Ovary (tissue), 9 donors: ENCODE results near the gene NUDT9. TPM values are rescaled to one million over a fixed set of nuclear protein-coding genes. Genes with fewer than 3 reads are reported as not detected.
"Not testable (repeated sequence)": the region's sequence is repeated elsewhere in the genome, so short reads cannot be mapped to it uniquely, and the experiment has no call there.

Experiments used
- DNase-seq, 5 donors: peaks; one replicate each; pipeline ENCODE4 v3.0.0-alpha.2; 2019 to 2020
- H3K27ac ChIP-seq, 2 donors: fragments of 200-600 bp; one replicate each; pipeline versions ENCODE4 v1.5.1 to v1.8.0; 2019 to 2022
- H3K27me3 ChIP-seq: fragments of 200-600 bp; one replicate; pipeline ENCODE4 v1.8.0; 2022
- H3K36me3 ChIP-seq: fragments of 200-600 bp; sonication (generic); one replicate; pipeline ENCODE4 v1.5.1; 2019
- H3K4me1 ChIP-seq: one replicate; pipeline ENCODE4 v1.8.1; 2013; ENCODE audit warnings: mild to moderate bottlenecking, moderate library complexity; ENCODE audit not compliant: insufficient read depth
- H3K4me3 ChIP-seq: fragments of 200-600 bp; sonication (generic); one replicate; pipeline ENCODE4 v1.5.1; 2017
- H3K9me3 ChIP-seq, 2 donors: fragments of 200-600 bp in 1 of 2; sonication (generic) in 1 of 2; one replicate each; pipeline versions ENCODE4 v1.5.1 to v1.8.1; 2013 to 2019; ENCODE audit warnings: mild to moderate bottlenecking in 1 of 2, moderate library complexity in 1 of 2
- EP300 ChIP-seq: sonication (generic); formaldehyde crosslinking; IDR thresholded peaks from one replicate; pipeline ENCODE4 v1.6.1; 2017; ENCODE audit warnings: antibody characterized with exemption
- POLR2A ChIP-seq: fragments of 450-650 bp; IDR thresholded peaks from one replicate; pipeline ENCODE4 v1.6.1; 2017; ENCODE audit warnings: antibody characterized with exemption, mild to moderate bottlenecking, moderate library complexity
- WGBS, 3 donors: extraction: QIAGEN DNeasy Blood & Tissue Kit in 1 of 3; methylation state at CpG; one replicate each; pipeline versions ENCODE4 v1.1.5 to v1.1.7; 2013 to 2017; 5-methylcytosine and 5-hydroxymethylcytosine counted together
- intact Hi-C, 4 donors: fragments of 100-400 bp; cut with DNase I; formaldehyde crosslinking; loops; one replicate each; pipeline versions ENCODE4 v1.11.0 to v1.15.1; 2022 to 2023
- polyA plus RNA-seq, 2 donors: library from polyadenylated mRNA; stranded (reverse); fragments of 200-250 nt in 1 of 2; fragments of 350-450 nt in 1 of 2; fragmentation: Illumina TruSeq in 1 of 2; extraction: RNeasy Lipid Tissue Mini Kit (QIAGEN cat#74804) in 1 of 2; gene quantifications; one replicate each; pipeline ENCODE4 v1.2.3, GENCODE V29; 2013 to 2014
- total RNA-seq, 7 donors: library from RNA; depleted of rRNA in 2 of 7; stranded (reverse); fragments of >200 nt in 2 of 7; fragmentation: NEBNext Ultra II Directional in 3 of 7; extraction: Animal tissue kit (Norgen Biotek cat#: 25700) in 3 of 7; gene quantifications; one replicate each; pipeline versions ENCODE4 v1.1.0 to v1.2.4, GENCODE V29; 2016 to 2023
- TF ChIP-seq, protein P1 (sequence below), 3 donors: fragments of 450-650 bp in 2 of 3; fragments of 200-600 bp in 1 of 3; IDR thresholded peaks; one replicate each; pipeline versions ENCODE4 v1.5.1 to v1.8.0; 2016 to 2022; ENCODE audit warnings: antibody characterized with exemption in 3 of 3, mild to moderate bottlenecking in 1 of 3
- donor health status: DM: no; HTN: no; CAD: no; lungs with moderate emphysema.
- donor health status: DM: no; HTN: no; CAD: no.
- donor health status: Bipolar disorder and iron deficiency.
- donor health status: DM: yes; HTN: yes; CAD: no.
- donor health status: DM: no; HTN: no; CAD: no.
- donor health status: DM: yes; HTN: yes; CAD: no.

Gene NUDT9
- total and polyA plus RNA-seq, 9 donors, result 14.1 to 44.6 (median 30.0) TPM

- intact Hi-C loops, result no loop called here
- TF ChIP-seq, protein P1, sequence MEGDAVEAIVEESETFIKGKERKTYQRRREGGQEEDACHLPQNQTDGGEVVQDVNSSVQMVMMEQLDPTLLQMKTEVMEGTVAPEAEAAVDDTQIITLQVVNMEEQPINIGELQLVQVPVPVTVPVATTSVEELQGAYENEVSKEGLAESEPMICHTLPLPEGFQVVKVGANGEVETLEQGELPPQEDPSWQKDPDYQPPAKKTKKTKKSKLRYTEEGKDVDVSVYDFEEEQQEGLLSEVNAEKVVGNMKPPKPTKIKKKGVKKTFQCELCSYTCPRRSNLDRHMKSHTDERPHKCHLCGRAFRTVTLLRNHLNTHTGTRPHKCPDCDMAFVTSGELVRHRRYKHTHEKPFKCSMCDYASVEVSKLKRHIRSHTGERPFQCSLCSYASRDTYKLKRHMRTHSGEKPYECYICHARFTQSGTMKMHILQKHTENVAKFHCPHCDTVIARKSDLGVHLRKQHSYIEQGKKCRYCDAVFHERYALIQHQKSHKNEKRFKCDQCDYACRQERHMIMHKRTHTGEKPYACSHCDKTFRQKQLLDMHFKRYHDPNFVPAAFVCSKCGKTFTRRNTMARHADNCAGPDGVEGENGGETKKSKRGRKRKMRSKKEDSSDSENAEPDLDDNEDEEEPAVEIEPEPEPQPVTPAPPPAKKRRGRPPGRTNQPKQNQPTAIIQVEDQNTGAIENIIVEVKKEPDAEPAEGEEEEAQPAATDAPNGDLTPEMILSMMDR (IDR thresholded peaks at IDR 0.05), result no peak
- TF ChIP-seq POLR2A, result no peak
- no peak for TF ChIP-seq EP300
- no peaks in the 10 kb centered on the region for H3K9me3 ChIP-seq
- no peak for DNase-seq
- peaks cover 8% of the 10 kb centered on the region for H3K4me1 ChIP-seq
- no peaks in the 10 kb centered on the region for H3K36me3 ChIP-seq
- H3K27ac ChIP-seq, result peak overlapping the region; percentile 15 to 78
- H3K4me3 ChIP-seq, result peak overlapping the region; percentile 70
- no peaks in the 10 kb centered on the region for H3K27me3 ChIP-seq
Observed at GRCh38 chr4:87390551-87390890, 31.9 kb upstream of the NUDT9 start.

DNA sequence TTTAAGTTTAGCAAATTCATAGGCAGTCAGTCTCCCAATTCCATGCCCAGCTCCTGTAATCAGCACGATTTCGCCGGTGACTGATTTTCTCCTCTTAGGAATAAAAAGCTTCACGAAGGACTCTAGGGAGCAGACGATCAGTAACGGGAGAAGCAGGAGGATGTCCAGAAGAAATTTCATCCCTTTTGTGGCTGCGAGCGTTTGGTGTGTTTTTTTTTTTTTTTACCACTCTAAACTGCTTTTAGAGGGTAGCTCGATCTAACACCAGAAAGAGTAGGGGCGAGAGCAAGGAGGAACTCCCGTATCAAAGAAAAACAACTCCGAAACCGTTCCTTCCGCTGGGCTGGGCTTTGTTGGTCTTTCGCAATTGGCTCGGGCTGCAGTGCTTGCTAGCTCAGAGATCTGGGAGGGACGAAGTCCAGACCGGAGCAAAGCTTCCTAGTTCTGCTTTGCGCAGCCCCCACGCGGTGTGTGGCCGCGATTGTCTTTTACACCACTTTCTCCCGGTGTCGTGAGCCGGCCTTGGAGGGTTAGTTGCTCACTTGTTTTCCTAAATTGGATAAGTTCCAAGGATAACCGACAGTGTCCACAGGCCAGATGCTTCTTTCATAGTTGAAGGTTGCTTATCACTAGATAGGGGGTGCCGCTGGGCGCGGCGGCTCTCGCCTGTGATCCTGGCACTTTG, 31.3 kb upstream of the NUDT9 start, which contains the start of gene HSD17B11:
HSD17B11 (minus strand) TSS at position 298 of the 685 bp plus-strand sequence; CDS start at position 180, 118 bp downstream.
- TF ChIP-seq EP300, result no peak
- TF ChIP-seq, protein P1 (IDR thresholded peaks at IDR 0.05), result peak in 1 of 3 donors; percentile 20
- TF ChIP-seq POLR2A, result peak; percentile 61
- DNase-seq, result peak; percentile 88 to 91 (median 91)
- no peaks in the 10 kb centered on the region for H3K36me3 ChIP-seq
- no peaks in the 10 kb centered on the region for H3K9me3 ChIP-seq
- WGBS, 3 donors, result 0% methylated on average over 32 of the region's 32 CpGs
- peaks cover 8% of the 10 kb centered on the region for H3K4me1 ChIP-seq
- H3K27me3 ChIP-seq, result no peaks in the 10 kb centered on the region
- H3K27ac ChIP-seq, result peak within 1 kb of the TSS; percentile 15 to 78
- peak within 1 kb of the TSS; percentile 70 for H3K4me3 ChIP-seq
- intact Hi-C loops, result no loop called here

DNA sequence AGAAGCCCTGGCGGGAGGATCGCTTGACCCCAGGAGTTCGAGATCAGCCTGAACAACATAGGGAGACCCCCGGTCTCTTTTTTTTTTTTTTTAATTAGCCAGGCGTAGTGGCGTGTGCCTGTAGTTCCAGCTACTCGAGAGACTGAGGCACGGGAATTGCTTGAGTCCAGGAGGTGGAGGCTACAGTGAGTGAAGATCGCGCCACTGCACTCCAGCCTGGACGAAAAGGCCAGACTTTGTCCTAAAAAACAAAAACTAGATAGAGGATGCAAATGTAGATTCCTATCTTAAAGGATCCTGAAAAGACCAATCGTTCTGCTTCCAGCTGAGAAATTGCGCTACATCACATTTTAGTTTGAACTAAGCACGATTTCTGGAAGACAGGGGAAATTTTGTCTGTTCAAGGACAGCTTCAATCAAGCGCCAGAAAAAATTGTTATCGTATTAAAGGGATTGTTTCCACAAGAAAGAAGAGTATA, 30.8 kb upstream of the NUDT9 start:
- intact Hi-C loops, result no loop called here
- peaks cover 8% of the 10 kb centered on the region for H3K4me1 ChIP-seq
- WGBS, 3 donors, result 2 to 4% (median 2%) methylated on average over 16 of the region's 16 CpGs
- H3K27me3 ChIP-seq, result no peaks in the 10 kb centered on the region
- H3K9me3 ChIP-seq, result no peaks in the 10 kb centered on the region
- DNase-seq, result no peak
- no peaks in the 10 kb centered on the region for H3K36me3 ChIP-seq
- H3K27ac ChIP-seq, result peak overlapping the region; percentile 15 to 78
- TF ChIP-seq POLR2A, result no peak
- TF ChIP-seq, protein P1 (IDR thresholded peaks at IDR 0.05), result no peak
- no peak for TF ChIP-seq EP300
- H3K4me3 ChIP-seq, result peak overlapping the region; percentile 70

GRCh38 chr4:87392183-87392582, 30.2 kb upstream of the NUDT9 start:
- no peak for DNase-seq
- 90 to 96% (median 95%) methylated on average over 3 of the region's 3 CpGs for WGBS, 3 donors
- TF ChIP-seq EP300 (no peak), POLR2A (no peak)
- TF ChIP-seq, protein P1 (IDR thresholded peaks at IDR 0.05), result no peak
- intact Hi-C loops, result no loop called here
- H3K4me1 ChIP-seq, result peaks cover 8% of the 10 kb centered on the region
- H3K9me3 ChIP-seq, result no peaks in the 10 kb centered on the region
- peak overlapping the region; percentile 70 for H3K4me3 ChIP-seq
- no peaks in the 10 kb centered on the region for H3K36me3 ChIP-seq
- H3K27me3 ChIP-seq, result no peaks in the 10 kb centered on the region
- no peak overlapping the region for H3K27ac ChIP-seq

DNA sequence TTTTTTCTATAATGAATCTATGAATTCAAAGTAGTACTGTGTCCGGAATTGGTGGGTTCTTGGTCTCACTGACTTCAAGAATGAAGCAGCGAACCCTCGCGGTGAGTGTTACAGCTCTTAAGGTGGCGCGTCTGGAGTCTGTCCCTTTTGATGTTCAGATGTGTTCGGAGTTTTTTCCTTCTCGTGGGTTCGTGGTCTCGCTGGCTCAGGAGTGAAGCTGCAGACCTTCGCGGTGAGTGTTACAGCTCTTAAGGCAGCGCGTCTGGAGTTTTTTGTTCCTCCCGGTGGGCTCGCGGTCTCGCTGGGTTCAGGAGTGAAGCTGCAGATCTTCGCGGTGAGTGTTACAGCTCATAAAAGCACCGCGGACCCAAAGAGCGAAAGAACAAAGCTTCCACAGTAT, 27.3 kb upstream of the NUDT9 start:
- intact Hi-C loops, H3K4me3 ChIP-seq, H3K27me3 ChIP-seq, H3K36me3 ChIP-seq, H3K9me3 ChIP-seq, H3K27ac ChIP-seq, H3K4me1 ChIP-seq, DNase-seq: not testable (repeated sequence)
- WGBS, 3 donors, result 87 to 89% (median 87%) methylated on average over 23 of the region's 23 CpGs

DNA sequence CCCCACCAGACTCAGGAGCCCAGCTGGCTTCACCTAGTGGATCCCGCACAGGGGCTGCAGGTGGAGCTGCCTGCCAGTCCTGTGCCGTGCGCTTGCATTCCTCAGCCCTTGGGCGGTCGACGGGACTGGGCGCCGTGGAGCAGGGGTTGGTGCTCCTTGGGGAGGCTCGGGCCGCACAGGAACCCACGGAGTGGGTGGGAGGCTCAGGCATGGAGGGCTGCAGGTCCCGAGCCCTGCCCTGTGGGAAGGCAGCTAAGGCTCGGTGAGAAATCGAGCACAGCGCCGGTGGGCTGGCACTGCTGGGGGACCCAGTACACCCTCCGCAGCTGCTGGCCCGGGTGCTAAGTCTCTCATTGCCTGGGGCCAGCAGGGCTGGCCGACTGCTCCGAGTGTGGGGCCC, 26.5 kb upstream of the NUDT9 start:
- DNase-seq, intact Hi-C loops: not testable (repeated sequence)
- 89 to 95% (median 92%) methylated on average over 17 to 20 of the region's 20 CpGs for WGBS, 3 donors

More for the DNA sequence above, 26.5 kb upstream of the NUDT9 start:
- not testable (repeated sequence) for H3K9me3 ChIP-seq, H3K4me1 ChIP-seq, H3K27me3 ChIP-seq, H3K36me3 ChIP-seq, H3K4me3 ChIP-seq, H3K27ac ChIP-seq
